ENCODE data around the gene AVPR1B.
"Not testable (repeated sequence)": the region's sequence is repeated elsewhere in the genome, so short reads cannot be mapped to it uniquely, and the experiment has no call there.

Gene AVPR1B

GRCh38 chr1:206080026-206080820 is 37.0 kb downstream of the AVPR1B start:
- DNase-seq, result no peak

GRCh38 chr1:206079135-206079534 is 38.1 kb downstream of the AVPR1B start:
- no peak for DNase-seq

- no peak for DNase-seq
These were observed 41.1 kb downstream of the AVPR1B start for GRCh38 chr1:206075786-206076755.

- DNase-seq, result no peak
These were observed 42.3 kb downstream of the AVPR1B start for GRCh38 chr1:206074839-206075238.

- no peak for DNase-seq
These were observed 46.4 kb downstream of the AVPR1B start for GRCh38 chr1:206070627-206071304.

GRCh38 chr1:206068314-206068713 is 48.9 kb downstream of the AVPR1B start:
- DNase-seq, result no peak

GRCh38 chr1:206067486-206068227 is 49.5 kb downstream of the AVPR1B start:
- no peak for DNase-seq

GRCh38 chr1:206066479-206067171 is 50.6 kb downstream of the AVPR1B start:
- no peak for DNase-seq

GRCh38 chr1:206065547-206066145 is 51.5 kb downstream of the AVPR1B start:
- DNase-seq, result no peak

GRCh38 chr1:206064501-206064900 is 52.7 kb downstream of the AVPR1B start:
- DNase-seq, result not testable (repeated sequence)

- DNase-seq, result not testable (repeated sequence)
These were observed 53.2 kb downstream of the AVPR1B start for GRCh38 chr1:206064001-206064400.

- DNase-seq, result no peak
These were observed 54.7 kb downstream of the AVPR1B start for GRCh38 chr1:206062464-206062863.

- no peak for DNase-seq
These were observed 56.3 kb downstream of the AVPR1B start for GRCh38 chr1:206060844-206061243.
